ENCODE data around the gene STK10. TPM values are rescaled to one million over a fixed set of nuclear protein-coding genes. Genes with fewer than 3 reads are reported as not detected.

The STK10 gene
- total and polyA plus RNA-seq, 9 of the 15 experiments (the other 6 are each of a cell fraction or from before 2014, with no cell fraction given): 0.30 to 6.7 (median 2.4) TPM

GRCh38 chr5:172110921-172111851 is 76.8 kb downstream of the STK10 start (continued):
- TF ChIP-seq, protein P1, sequence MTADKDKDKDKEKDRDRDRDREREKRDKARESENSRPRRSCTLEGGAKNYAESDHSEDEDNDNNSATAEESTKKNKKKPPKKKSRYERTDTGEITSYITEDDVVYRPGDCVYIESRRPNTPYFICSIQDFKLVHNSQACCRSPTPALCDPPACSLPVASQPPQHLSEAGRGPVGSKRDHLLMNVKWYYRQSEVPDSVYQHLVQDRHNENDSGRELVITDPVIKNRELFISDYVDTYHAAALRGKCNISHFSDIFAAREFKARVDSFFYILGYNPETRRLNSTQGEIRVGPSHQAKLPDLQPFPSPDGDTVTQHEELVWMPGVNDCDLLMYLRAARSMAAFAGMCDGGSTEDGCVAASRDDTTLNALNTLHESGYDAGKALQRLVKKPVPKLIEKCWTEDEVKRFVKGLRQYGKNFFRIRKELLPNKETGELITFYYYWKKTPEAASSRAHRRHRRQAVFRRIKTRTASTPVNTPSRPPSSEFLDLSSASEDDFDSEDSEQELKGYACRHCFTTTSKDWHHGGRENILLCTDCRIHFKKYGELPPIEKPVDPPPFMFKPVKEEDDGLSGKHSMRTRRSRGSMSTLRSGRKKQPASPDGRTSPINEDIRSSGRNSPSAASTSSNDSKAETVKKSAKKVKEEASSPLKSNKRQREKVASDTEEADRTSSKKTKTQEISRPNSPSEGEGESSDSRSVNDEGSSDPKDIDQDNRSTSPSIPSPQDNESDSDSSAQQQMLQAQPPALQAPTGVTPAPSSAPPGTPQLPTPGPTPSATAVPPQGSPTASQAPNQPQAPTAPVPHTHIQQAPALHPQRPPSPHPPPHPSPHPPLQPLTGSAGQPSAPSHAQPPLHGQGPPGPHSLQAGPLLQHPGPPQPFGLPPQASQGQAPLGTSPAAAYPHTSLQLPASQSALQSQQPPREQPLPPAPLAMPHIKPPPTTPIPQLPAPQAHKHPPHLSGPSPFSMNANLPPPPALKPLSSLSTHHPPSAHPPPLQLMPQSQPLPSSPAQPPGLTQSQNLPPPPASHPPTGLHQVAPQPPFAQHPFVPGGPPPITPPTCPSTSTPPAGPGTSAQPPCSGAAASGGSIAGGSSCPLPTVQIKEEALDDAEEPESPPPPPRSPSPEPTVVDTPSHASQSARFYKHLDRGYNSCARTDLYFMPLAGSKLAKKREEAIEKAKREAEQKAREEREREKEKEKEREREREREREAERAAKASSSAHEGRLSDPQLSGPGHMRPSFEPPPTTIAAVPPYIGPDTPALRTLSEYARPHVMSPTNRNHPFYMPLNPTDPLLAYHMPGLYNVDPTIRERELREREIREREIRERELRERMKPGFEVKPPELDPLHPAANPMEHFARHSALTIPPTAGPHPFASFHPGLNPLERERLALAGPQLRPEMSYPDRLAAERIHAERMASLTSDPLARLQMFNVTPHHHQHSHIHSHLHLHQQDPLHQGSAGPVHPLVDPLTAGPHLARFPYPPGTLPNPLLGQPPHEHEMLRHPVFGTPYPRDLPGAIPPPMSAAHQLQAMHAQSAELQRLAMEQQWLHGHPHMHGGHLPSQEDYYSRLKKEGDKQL (CRISPR knock-in tag; IDR thresholded peaks at IDR 0.05; ENCODE audit: borderline replicate concordance): no peak
- TF ChIP-seq, protein P2, sequence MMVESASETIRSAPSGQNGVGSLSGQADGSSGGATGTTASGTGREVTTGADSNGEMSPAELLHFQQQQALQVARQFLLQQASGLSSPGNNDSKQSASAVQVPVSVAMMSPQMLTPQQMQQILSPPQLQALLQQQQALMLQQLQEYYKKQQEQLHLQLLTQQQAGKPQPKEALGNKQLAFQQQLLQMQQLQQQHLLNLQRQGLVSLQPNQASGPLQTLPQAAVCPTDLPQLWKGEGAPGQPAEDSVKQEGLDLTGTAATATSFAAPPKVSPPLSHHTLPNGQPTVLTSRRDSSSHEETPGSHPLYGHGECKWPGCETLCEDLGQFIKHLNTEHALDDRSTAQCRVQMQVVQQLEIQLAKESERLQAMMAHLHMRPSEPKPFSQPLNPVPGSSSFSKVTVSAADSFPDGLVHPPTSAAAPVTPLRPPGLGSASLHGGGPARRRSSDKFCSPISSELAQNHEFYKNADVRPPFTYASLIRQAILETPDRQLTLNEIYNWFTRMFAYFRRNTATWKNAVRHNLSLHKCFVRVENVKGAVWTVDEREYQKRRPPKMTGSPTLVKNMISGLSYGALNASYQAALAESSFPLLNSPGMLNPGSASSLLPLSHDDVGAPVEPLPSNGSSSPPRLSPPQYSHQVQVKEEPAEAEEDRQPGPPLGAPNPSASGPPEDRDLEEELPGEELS (CRISPR knock-in tag; IDR thresholded peaks at IDR 0.05; ENCODE audit: borderline replicate concordance): no peak
- TF ChIP-seq ZKSCAN3 (CRISPR knock-in tag; IDR thresholded peaks at IDR 0.05) (no peak), ZBTB40 (IDR thresholded peaks at IDR 0.05) (0 out of 2 replicates have a peak, but pooled peaks have one; percentile 15), ZBTB40 (CRISPR knock-in tag; IDR thresholded peaks at IDR 0.05) (no peak), ZNF354B (CRISPR knock-in tag; IDR thresholded peaks at IDR 0.05) (no peak), ZNF311 (CRISPR knock-in tag; IDR thresholded peaks at IDR 0.05) (no peak), SETDB1 (IDR thresholded peaks at IDR 0.05; ENCODE audit: low read length) (no peak), CEBPB (tag; IDR thresholded peaks at IDR 0.05) (0 out of 2 replicates have a peak, but pooled peaks have one; percentile 19), NFRKB (IDR thresholded peaks at IDR 0.05; ENCODE audit: low read depth) (no peak)
